ENCODE results near the gene PTK6.

Gene PTK6

GRCh38 chr20:63552481-63553249 is 15.5 kb upstream of the PTK6 start:
- Histone ChIP-seq H3K27ac (replicated peaks) (no peak overlapping the region), H3K27me3 (ENCODE audit: insufficient read depth, poor library complexity, severe bottlenecking) (peaks cover 61% of the 10 kb centered on the region), H3K4me3 (replicated peaks; ENCODE audit: insufficient read depth, low read length) (no peak overlapping the region)
- no peak for DNase-seq (ENCODE audit: low read depth in 1 of 2, low spot score in 1 of 2)
- TF ChIP-seq, protein P1, sequence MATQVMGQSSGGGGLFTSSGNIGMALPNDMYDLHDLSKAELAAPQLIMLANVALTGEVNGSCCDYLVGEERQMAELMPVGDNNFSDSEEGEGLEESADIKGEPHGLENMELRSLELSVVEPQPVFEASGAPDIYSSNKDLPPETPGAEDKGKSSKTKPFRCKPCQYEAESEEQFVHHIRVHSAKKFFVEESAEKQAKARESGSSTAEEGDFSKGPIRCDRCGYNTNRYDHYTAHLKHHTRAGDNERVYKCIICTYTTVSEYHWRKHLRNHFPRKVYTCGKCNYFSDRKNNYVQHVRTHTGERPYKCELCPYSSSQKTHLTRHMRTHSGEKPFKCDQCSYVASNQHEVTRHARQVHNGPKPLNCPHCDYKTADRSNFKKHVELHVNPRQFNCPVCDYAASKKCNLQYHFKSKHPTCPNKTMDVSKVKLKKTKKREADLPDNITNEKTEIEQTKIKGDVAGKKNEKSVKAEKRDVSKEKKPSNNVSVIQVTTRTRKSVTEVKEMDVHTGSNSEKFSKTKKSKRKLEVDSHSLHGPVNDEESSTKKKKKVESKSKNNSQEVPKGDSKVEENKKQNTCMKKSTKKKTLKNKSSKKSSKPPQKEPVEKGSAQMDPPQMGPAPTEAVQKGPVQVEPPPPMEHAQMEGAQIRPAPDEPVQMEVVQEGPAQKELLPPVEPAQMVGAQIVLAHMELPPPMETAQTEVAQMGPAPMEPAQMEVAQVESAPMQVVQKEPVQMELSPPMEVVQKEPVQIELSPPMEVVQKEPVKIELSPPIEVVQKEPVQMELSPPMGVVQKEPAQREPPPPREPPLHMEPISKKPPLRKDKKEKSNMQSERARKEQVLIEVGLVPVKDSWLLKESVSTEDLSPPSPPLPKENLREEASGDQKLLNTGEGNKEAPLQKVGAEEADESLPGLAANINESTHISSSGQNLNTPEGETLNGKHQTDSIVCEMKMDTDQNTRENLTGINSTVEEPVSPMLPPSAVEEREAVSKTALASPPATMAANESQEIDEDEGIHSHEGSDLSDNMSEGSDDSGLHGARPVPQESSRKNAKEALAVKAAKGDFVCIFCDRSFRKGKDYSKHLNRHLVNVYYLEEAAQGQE (IDR thresholded peaks at IDR 0.05; ENCODE audit: insufficient replicate concordance, low read depth), result no peak
- no peak for TF ChIP-seq CTCF (IDR thresholded peaks at IDR 0.05; ENCODE audit: insufficient read depth, low read length)

DNA sequence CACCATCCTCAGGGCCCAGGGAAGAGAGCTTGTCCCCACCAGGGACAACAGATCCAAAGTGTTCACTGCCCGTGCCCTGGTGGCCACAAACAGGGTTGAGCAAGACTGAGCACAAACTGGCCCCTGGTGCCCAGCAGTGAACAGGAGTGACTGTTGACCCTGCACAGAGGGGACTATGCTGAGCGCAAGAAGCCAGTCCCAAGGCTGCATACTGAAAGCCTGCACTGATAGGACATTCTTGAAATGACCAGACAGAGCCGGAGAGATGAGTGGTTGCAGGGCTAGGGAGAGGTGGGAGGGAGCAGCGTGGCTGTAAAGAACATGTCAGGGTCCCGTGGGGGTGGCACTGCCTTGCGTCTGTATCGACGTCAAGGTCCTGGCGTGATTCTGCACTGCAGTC is 13.9 kb upstream of the PTK6 start:
- H3K27me3 ChIP-seq (ENCODE audit: insufficient read depth, poor library complexity, severe bottlenecking), result peaks cover 68% of the 10 kb centered on the region
- DNase-seq (ENCODE audit: low read depth in 1 of 2, low spot score in 1 of 2), result no peak
- no peak overlapping the region for H3K27ac ChIP-seq (replicated peaks)
- TF ChIP-seq CTCF (IDR thresholded peaks at IDR 0.05; ENCODE audit: insufficient read depth, low read length) (no peak), SPI1 (IDR thresholded peaks at IDR 0.05; ENCODE audit: borderline replicate concordance, low read depth) (no peak), POLR2AphosphoS5 (IDR thresholded peaks at IDR 0.05; ENCODE audit: low read depth) (no peak), GABPA (IDR thresholded peaks at IDR 0.05; ENCODE audit: low read depth) (no peak)
- TF ChIP-seq, protein P1 (IDR thresholded peaks at IDR 0.05; ENCODE audit: insufficient replicate concordance, low read depth), result no peak
- no peak overlapping the region for H3K4me3 ChIP-seq (replicated peaks; ENCODE audit: insufficient read depth, low read length)

- Histone ChIP-seq H3K27ac (replicated peaks) (no peak overlapping the region), H3K4me3 (replicated peaks; ENCODE audit: insufficient read depth, low read length) (no peak overlapping the region), H3K27me3 (ENCODE audit: insufficient read depth, poor library complexity, severe bottlenecking) (peaks cover 67% of the 10 kb centered on the region)
- no peak for TF ChIP-seq SPI1 (IDR thresholded peaks at IDR 0.05; ENCODE audit: borderline replicate concordance, low read depth)
- TF ChIP-seq CTCF (IDR thresholded peaks at IDR 0.05; ENCODE audit: insufficient read depth, low read length), result no peak
- TF ChIP-seq, protein P1 (IDR thresholded peaks at IDR 0.05; ENCODE audit: insufficient replicate concordance, low read depth), result no peak
- no peak for TF ChIP-seq POLR2AphosphoS5 (IDR thresholded peaks at IDR 0.05; ENCODE audit: low read depth)
- TF ChIP-seq GABPA (IDR thresholded peaks at IDR 0.05; ENCODE audit: low read depth), result no peak
- no peak for DNase-seq (ENCODE audit: low read depth in 1 of 2, low spot score in 1 of 2)
These were observed 12.6 kb upstream of the PTK6 start for GRCh38 chr20:63549679-63550282.
